Neutrophil (primary cell): ENCODE data around the gene ARHGAP44.

Experiments
- H3K27ac ChIP-seq: fragments of 200-600 bp; sonication (generic); 2 replicates; pipeline ENCODE4 v1.5.1; 2016; ENCODE audit warnings: mild to moderate bottlenecking, moderate library complexity
- H3K27me3 ChIP-seq: fragments of 200-600 bp; sonication (generic); 2 replicates; pipeline ENCODE4 v1.6.0; 2016; ENCODE audit warnings: mild to moderate bottlenecking
- H3K36me3 ChIP-seq: fragments of 200-600 bp; sonication (generic); 2 replicates; pipeline ENCODE4 v1.5.1; 2017
- H3K4me1 ChIP-seq, 2 experiments: fragments of 200-600 bp in 1 of 2; sonication (generic) in 1 of 2; 1 replicate in 1 of 2; 2 replicates in 1 of 2; pipeline versions ENCODE4 v1.5.1 to v1.6.1; 2013 to 2016; ENCODE audit warnings: low read depth in 1 of 2, low read length in 1 of 2, mild to moderate bottlenecking in 1 of 2, moderate library complexity in 1 of 2; ENCODE audit not compliant: control insufficient read depth in 1 of 2, insufficient read depth in 1 of 2
- H3K4me3 ChIP-seq, 2 experiments: fragments of 200-600 bp in 1 of 2; sonication (generic) in 1 of 2; 1 replicate in 1 of 2; 2 replicates in 1 of 2; pipeline ENCODE4 v1.5.1; 2013 to 2016; ENCODE audit warnings: low read depth in 1 of 2, low read length in 1 of 2, mild to moderate bottlenecking in 1 of 2, moderate library complexity in 1 of 2
- H3K9me3 ChIP-seq: fragments of 200-600 bp; sonication (generic); 2 replicates; pipeline ENCODE4 v1.5.1; 2016
- TF ChIP-seq, protein P1 (sequence below): fragments of 200-600 bp; sonication (generic); IDR thresholded peaks from 2 replicates; pipeline ENCODE4 v1.5.1; 2016; ENCODE audit warnings: antibody characterized with exemption

The ARHGAP44 gene

DNA sequence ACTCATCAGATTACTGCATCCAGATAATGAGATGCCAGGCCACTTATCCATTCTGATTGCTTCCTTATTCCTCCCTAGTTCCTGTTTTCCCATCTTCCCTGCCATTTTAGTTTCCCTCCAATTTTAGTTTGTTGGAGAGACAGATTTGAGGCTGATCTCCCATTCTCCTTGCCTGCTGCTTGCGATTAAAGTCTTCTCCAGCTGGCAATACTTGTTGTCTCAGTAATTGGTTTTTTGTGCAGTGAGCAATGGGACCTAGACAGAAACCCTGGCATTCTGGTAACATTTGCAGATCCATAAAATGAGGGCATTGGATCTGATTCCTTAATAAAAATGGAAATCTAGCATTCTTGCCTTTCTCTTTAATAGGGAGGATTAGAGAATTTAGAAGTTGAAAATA is 246.1 kb downstream of the ARHGAP44 start:
- Histone ChIP-seq H3K27me3 (peaks cover 15% of the 10 kb centered on the region), H3K27ac (no peak overlapping the region), H3K4me1 (peaks cover 2 to 8% of the 10 kb centered on the region in 2 experiments), H3K9me3 (no peaks in the 10 kb centered on the region), H3K36me3 (no peaks in the 10 kb centered on the region), H3K4me3 (no peak overlapping the region)
- TF ChIP-seq, protein P1, sequence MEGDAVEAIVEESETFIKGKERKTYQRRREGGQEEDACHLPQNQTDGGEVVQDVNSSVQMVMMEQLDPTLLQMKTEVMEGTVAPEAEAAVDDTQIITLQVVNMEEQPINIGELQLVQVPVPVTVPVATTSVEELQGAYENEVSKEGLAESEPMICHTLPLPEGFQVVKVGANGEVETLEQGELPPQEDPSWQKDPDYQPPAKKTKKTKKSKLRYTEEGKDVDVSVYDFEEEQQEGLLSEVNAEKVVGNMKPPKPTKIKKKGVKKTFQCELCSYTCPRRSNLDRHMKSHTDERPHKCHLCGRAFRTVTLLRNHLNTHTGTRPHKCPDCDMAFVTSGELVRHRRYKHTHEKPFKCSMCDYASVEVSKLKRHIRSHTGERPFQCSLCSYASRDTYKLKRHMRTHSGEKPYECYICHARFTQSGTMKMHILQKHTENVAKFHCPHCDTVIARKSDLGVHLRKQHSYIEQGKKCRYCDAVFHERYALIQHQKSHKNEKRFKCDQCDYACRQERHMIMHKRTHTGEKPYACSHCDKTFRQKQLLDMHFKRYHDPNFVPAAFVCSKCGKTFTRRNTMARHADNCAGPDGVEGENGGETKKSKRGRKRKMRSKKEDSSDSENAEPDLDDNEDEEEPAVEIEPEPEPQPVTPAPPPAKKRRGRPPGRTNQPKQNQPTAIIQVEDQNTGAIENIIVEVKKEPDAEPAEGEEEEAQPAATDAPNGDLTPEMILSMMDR, result no peak

DNA sequence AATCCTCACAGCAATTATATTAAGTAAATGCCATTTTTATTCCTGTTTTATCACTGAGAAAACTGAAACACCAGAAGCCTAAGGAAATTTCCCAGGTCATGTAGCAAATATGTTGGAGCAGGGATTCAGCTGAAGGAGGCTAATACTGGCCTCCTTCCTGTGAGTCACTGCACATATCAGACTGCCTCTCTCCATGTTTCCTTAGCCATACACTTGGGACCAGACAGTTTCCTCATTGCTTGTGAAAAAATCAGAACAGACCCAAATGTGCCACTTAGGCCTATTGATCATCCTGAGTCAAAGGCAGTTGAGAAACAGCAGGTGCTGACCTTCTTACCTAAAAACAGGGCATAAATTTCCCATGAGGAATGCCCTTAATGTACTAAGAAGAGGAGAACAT is 247.5 kb downstream of the ARHGAP44 start:
- Histone ChIP-seq H3K4me3 (no peak overlapping the region), H3K36me3 (no peaks in the 10 kb centered on the region), H3K27me3 (peaks cover 15% of the 10 kb centered on the region), H3K27ac (no peak overlapping the region), H3K9me3 (no peaks in the 10 kb centered on the region), H3K4me1 (peaks cover 2 to 5% of the 10 kb centered on the region in 2 experiments)
- TF ChIP-seq, protein P1, result no peak

DNA sequence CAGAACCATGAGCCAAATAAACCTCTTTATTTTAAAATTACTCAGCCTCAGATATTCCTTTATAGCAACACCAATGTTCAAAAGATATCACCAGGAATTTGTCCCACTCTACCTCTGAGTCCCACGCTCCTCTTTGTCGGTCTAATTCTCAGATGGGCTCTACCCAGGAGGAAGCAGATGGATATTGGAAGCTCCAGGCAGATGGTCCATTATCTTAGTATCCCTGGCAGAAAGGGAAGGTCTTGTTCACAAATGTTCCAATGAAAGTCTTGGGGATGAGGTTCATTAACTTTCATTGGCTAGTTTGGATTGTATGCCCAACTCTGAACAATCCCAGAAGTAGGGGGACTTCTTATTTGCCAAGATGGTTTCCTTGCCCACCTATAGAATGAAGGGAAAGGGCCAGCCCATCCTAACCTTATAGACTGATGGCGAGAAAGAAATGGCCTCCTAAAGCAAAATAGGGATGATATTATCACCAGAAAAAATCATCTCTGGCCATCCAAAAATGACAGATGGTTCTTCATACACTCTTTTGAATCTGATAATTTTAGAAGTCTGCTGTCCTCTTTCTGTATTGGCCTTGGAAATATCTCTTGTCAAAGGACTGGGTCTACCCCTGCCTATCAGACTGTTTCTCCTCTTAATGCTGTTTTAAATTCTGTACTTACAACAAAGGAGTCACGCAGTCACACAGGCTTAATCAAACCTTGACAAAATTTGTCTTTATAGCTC is 249.8 kb downstream of the ARHGAP44 start:
- TF ChIP-seq, protein P1, result no peak
- H3K36me3 ChIP-seq, result no peaks in the 10 kb centered on the region
- H3K9me3 ChIP-seq, result no peaks in the 10 kb centered on the region
- H3K4me1 ChIP-seq, result no peaks in the 10 kb centered on the region
- H3K27me3 ChIP-seq, result peaks cover 15% of the 10 kb centered on the region
- H3K4me3 ChIP-seq, result no peak overlapping the region
- no peak overlapping the region for H3K27ac ChIP-seq
